Fibroblast of villous mesenchyme (primary cell): ENCODE measurements around the gene MDP1. TPM values are rescaled to one million over a fixed set of nuclear protein-coding genes. Genes with fewer than 3 reads are reported as not detected.

Experiments
- DNase-seq: peaks from one replicate; pipeline ENCODE4 v3.0.0-alpha.2; 2010; ENCODE audit warnings: low read depth
- H3K4me3 ChIP-seq: 2 replicates; pipeline ENCODE4 v1.5.1; 2011; ENCODE audit warnings: low read depth, mild to moderate bottlenecking, low read length
- total RNA-seq: library from RNA; depleted of rRNA; stranded (reverse); fragments of >200 nt; gene quantifications from 2 replicates; pipeline ENCODE4 v1.2.3, GENCODE V29; 2012
- TF ChIP-seq, protein P1 (sequence below): IDR thresholded peaks from 2 replicates; pipeline ENCODE4 v1.5.1; 2012; ENCODE audit warnings: low read depth, mild to moderate bottlenecking, low read length; ENCODE audit not compliant: insufficient read depth

MDP1 gene
- total RNA-seq, 1 donor: 8.6 TPM

DNA sequence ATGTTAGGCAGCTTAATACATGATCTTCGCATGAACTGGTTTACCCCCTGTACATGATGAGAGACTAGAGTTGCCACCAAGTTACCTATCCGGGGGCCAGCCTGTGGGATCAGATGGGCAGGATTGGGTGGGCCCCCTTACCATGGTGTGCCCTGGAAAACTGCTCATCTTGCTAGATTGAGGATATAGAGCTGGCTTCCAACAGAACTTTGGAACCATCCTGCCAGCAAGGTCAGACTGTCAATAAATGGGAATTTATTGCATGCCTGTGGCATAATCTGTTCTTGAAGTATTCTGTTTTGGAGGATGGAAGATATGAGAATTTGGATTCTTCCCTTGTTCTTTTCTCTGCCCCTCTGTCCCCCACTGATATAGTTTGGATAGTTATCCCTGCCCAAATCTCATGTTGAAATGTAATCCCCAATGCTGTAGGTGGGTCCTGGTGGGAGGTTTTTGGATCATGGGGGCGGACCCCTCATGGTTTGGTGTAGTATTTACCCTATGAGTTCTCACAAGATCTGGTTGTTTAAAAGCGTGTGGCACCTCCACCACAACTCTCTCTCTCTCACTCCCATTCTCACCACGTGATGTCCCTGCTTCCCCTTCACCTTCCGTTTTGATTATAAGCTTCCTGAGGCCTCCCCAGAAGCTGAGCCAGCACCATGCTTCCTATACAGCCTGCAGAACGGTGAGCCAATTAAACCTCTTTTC, 16.9 kb downstream of the MDP1 start:
- no peak overlapping the region for H3K4me3 ChIP-seq
- DNase-seq: no peak
- TF ChIP-seq, protein P1, sequence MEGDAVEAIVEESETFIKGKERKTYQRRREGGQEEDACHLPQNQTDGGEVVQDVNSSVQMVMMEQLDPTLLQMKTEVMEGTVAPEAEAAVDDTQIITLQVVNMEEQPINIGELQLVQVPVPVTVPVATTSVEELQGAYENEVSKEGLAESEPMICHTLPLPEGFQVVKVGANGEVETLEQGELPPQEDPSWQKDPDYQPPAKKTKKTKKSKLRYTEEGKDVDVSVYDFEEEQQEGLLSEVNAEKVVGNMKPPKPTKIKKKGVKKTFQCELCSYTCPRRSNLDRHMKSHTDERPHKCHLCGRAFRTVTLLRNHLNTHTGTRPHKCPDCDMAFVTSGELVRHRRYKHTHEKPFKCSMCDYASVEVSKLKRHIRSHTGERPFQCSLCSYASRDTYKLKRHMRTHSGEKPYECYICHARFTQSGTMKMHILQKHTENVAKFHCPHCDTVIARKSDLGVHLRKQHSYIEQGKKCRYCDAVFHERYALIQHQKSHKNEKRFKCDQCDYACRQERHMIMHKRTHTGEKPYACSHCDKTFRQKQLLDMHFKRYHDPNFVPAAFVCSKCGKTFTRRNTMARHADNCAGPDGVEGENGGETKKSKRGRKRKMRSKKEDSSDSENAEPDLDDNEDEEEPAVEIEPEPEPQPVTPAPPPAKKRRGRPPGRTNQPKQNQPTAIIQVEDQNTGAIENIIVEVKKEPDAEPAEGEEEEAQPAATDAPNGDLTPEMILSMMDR: no peak

DNA sequence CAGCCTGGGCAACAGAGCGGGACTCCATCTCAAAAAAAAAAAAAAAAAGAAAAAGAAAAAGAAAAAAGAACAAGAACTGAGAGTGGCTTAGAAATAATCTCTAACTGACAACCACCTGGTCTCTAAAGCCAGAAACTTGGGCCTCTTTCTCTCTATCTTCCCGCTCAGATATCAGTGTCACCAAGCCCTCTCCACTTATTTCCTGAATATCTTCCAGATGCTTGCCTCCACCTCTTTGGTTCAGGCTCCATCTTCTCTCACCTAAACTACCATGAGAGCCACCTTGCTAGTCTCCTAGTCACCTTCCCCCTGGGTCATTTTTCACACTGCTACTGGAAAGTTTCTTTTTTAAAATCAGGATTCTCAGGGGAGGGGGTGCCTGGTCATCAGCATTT, 18.8 kb downstream of the MDP1 start:
- no peak for DNase-seq
- H3K4me3 ChIP-seq: peak overlapping the region; percentile 12
- TF ChIP-seq, protein P1: no peak

DNA sequence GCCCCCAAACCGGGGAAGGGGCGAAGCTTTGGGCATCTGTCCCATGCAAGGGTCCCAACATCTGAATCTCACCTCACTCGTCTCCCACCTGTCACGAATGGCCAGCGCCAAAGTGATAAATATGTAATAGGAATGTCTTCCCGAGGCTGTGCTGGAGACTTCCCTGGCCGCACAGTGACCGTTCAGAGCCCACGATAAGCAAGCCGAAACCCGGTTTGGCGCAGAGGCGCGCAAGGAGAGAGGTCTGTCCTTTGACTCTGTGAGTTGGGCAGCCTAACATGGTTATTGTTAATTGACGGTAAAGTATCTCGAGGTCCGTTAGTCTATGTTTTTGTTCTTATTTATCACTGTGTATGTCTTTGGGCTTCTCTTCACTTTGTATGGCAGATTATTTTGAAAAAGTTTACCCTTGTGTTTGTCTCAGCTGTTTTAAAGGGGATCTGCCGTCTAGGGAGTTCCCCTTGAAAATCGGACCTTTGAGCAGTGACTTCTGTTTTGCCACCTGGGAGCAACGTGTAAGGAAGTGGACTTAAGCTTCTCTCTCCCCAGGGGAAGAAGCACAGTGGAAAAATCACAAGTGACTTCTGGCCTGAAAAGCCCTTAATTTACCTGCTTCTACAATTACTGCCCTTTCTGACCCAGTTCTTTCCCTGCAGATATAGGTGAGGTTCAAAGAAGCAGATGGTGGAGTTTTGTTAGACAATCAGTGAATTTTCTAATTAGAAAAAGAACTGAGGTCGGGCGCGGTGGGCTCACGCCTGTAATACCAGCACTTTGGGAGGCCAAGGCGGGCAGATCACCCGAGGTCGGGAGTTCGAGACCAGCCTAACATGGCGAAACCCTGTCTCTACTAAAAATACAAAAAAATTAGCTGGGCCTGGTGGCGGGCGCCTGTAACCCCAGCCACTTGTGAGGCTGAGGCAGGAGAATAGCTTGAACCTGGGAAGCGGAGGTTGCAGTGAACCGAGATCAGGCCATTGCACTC, 19.5 kb downstream of the MDP1 start:
- TF ChIP-seq, protein P1: no peak
- DNase-seq: peak; percentile 39
- H3K4me3 ChIP-seq: peak overlapping the region; percentile 84

DNA sequence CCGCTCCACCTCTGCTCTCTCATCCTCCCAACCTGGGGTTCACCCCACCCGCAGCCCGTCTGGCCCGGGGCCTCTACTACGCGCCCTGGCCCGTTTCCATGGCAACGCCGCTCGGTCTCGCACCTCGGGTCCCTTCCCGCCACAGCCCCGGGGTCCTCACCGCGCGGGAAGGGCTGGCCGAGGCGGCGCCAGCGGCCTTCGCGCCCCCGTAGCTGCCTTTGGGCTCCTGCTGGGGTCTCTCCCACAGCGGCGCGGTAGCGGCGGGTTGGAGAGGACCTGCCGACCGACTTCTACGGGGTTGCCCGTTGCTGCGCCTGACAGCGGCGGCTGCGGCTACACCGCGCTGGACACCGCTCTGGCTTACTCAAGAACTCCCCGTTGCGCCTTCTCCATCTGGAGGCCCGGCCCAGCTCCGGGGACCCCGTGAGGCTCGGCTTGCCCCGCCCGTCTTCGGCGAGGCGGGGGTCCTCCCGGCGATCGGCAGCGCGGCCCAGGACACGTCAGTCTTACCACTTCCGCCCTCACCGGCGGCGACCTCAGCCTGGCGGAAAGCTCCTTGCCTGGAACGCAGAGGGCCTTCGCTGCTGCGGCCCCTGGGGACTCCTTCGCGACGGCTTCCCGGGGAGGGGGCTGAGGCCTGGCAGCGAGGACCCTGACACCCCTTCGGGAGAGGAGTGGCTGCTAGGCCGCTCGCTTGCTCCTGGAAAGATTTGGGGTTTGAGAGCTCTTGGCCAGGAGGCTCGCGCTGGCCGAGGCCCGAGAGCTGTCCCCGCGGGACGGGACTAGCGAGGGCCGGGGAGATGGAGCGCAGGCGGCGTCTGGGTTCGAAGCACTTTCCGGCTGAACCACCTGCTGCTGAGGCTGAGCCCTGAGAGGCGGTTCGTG, 20.4 kb downstream of the MDP1 start, which contains the start of gene TM9SF1:
TSS of gene TM9SF1 (minus strand) at position 256 of the 885 bp plus-strand sequence. CDS start 422 bp downstream, outside the sequence.
- peak within 1 kb of the TSS; percentile 84 for H3K4me3 ChIP-seq
- TF ChIP-seq, protein P1: no peak
- peak; percentile 91 for DNase-seq

DNA sequence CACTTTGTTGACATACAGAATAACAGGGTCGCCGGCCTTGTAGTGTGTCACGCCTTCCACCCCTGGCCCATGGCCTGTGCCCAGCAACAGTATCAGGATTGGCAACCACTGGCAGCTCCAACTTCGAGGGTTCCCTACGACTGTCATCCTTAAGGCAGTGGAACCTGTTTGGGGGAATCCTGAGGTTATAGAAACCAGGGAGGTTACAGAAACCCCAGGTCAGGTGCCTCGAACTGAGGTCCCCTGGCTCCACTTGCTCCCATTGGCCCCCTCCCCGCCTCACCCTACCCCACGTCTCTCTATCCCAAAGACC, 21.0 kb downstream of the MDP1 start:
- no peak for DNase-seq
- peak overlapping the region; percentile 84 for H3K4me3 ChIP-seq

More for the DNA sequence above, 21.0 kb downstream of the MDP1 start:
- TF ChIP-seq, protein P1: no peak
